Esophagus squamous epithelium (tissue), 4 donors: ENCODE results near the gene B2M.

Experiments
- POLR2A ChIP-seq, 4 donors: fragments of 450-650 bp; IDR thresholded peaks; one replicate each; pipeline ENCODE4 v1.6.1; 2017; ENCODE audit warnings: antibody characterized with exemption in 4 of 4, mild to moderate bottlenecking in 4 of 4, moderate library complexity in 3 of 4
- TF ChIP-seq, protein P1 (sequence below), 6 experiments: fragments of 450-650 bp in 4 of 6; fragments of 200-600 bp in 2 of 6; sonication (generic) in 2 of 6; IDR thresholded peaks; one replicate each; pipeline ENCODE4 v1.5.1; 2016 to 2019; ENCODE audit warnings: antibody characterized with exemption in 6 of 6, mild to moderate bottlenecking in 4 of 6, moderate library complexity in 4 of 6

GRCh38 chr15:44667039-44667360, 44.3 kb upstream of the B2M start:
- TF ChIP-seq, protein P1, sequence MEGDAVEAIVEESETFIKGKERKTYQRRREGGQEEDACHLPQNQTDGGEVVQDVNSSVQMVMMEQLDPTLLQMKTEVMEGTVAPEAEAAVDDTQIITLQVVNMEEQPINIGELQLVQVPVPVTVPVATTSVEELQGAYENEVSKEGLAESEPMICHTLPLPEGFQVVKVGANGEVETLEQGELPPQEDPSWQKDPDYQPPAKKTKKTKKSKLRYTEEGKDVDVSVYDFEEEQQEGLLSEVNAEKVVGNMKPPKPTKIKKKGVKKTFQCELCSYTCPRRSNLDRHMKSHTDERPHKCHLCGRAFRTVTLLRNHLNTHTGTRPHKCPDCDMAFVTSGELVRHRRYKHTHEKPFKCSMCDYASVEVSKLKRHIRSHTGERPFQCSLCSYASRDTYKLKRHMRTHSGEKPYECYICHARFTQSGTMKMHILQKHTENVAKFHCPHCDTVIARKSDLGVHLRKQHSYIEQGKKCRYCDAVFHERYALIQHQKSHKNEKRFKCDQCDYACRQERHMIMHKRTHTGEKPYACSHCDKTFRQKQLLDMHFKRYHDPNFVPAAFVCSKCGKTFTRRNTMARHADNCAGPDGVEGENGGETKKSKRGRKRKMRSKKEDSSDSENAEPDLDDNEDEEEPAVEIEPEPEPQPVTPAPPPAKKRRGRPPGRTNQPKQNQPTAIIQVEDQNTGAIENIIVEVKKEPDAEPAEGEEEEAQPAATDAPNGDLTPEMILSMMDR (IDR thresholded peaks at IDR 0.05), result no peak
- TF ChIP-seq POLR2A (IDR thresholded peaks at IDR 0.05), result no peak
